K562 (cell line): Measurements from ENCODE around the gene MYO15B. TPM values are rescaled to one million over a fixed set of nuclear protein-coding genes. Genes with fewer than 3 reads are reported as not detected.

Experiments
- CREB5 ChIP-seq: fragments of 250-450 bp; sonication (Bioruptor Pico); IDR thresholded peaks from 2 replicates; pipeline ENCODE4 v1.5.0; 2020; ENCODE audit warnings: mild to moderate bottlenecking
- GABPB1 ChIP-seq: sonication (generic); formaldehyde crosslinking; IDR thresholded peaks from 2 replicates; pipeline ENCODE4 v1.8.0; 2022; ENCODE audit warnings: mild to moderate bottlenecking, missing genetic modification reagents
- HDGF ChIP-seq: fragments of 450-650 bp; IDR thresholded peaks from 2 replicates; pipeline ENCODE4 v1.6.1; 2016
- HES1 ChIP-seq: fragments of 450-650 bp; IDR thresholded peaks from 2 replicates; pipeline ENCODE4 v1.6.1; 2016; ENCODE audit warnings: low read depth, mild to moderate bottlenecking, moderate library complexity
- KDM2B ChIP-seq: fragments of 250-450 bp; sonication (Bioruptor Pico); IDR thresholded peaks from 2 replicates; pipeline ENCODE4 v1.8.0; 2021; ENCODE audit warnings: mild to moderate bottlenecking, moderate library complexity
- MCM5 ChIP-seq: fragments of 450-650 bp; IDR thresholded peaks from 2 replicates; pipeline ENCODE4 v1.6.1; 2016; ENCODE audit warnings: low read depth
- POLR2B ChIP-seq: fragments of 450-650 bp; IDR thresholded peaks from 2 replicates; pipeline ENCODE4 v1.6.1; 2018; ENCODE audit warnings: low read depth; ENCODE audit not compliant: partially characterized antibody
- PRDM10 ChIP-seq: fragments of 450-650 bp; IDR thresholded peaks from 2 replicates; pipeline ENCODE4 v1.6.1; 2018; ENCODE audit not compliant: partially characterized antibody
- RBM15 ChIP-seq: fragments of 200-400 bp; formaldehyde crosslinking; IDR thresholded peaks from 2 replicates; pipeline ENCODE4 v1.6.1; 2018; ENCODE audit warnings: mild to moderate bottlenecking, low read length, moderate library complexity; ENCODE audit not compliant: insufficient read depth
- SMC3 ChIP-seq: conservative IDR thresholded peaks from 2 replicates; pipeline ENCODE4 v1.6.1; 2011; ENCODE audit warnings: low read depth, low read length, improper control_type of control experiment; ENCODE audit not compliant: insufficient read depth
- SNIP1 ChIP-seq: fragments of 450-650 bp; IDR thresholded peaks from 2 replicates; pipeline ENCODE4 v1.7.1; 2017; ENCODE audit warnings: low read depth, mild to moderate bottlenecking
- TFAP4 ChIP-seq: sonication (generic); formaldehyde crosslinking; IDR thresholded peaks from 2 replicates; pipeline ENCODE4 v1.8.0; 2022; ENCODE audit warnings: missing genetic modification reagents, mild to moderate bottlenecking, moderate library complexity, borderline replicate concordance
- U2AF2 ChIP-seq: fragments of 200-400 bp; formaldehyde crosslinking; optimal IDR thresholded peaks from 2 replicates; pipeline ENCODE3; 2017; ENCODE audit warnings: low read depth, mild to moderate bottlenecking, low read length
- ZFX ChIP-seq: sonication (generic); formaldehyde crosslinking; IDR thresholded peaks from 2 replicates; pipeline ENCODE4 v1.8.0; 2022; ENCODE audit warnings: mild to moderate bottlenecking, missing genetic modification reagents, moderate library complexity
- ZNF175 ChIP-seq: fragments of 200-800 bp; sonication (Bioruptor generic); IDR thresholded peaks from 2 replicates; pipeline ENCODE4 v1.6.1; 2016; ENCODE audit warnings: low read depth, mild to moderate bottlenecking, missing genetic modification characterization, missing compliant biosample characterization
- ZNF592 ChIP-seq: fragments of 450-650 bp; IDR thresholded peaks from 2 replicates; pipeline ENCODE4 v1.6.1; 2017; ENCODE audit warnings: antibody characterized with exemption, mild to moderate bottlenecking
- polyA plus RNA-seq, 8 experiments: library from polyadenylated mRNA; depleted of rRNA in 4 of 8; stranded (reverse) in 5 of 8; unstranded in 3 of 8; fragments of >200 nt; fragmentation: Nextera tagmentation in 2 of 8; fragmentation: Illumina TruSeq in 1 of 8; extraction: Ambion mirVana in 2 of 8; extraction: Trizol in 1 of 8; gene quantifications; 2 replicates each; pipeline versions ENCODE4 v1.2.1 to v1.2.3, GENCODE V29; 2011 to 2014; ENCODE audit warnings: inconsistent platforms in 1 of 8, missing spikeins in 1 of 8
- total RNA-seq, 7 experiments: library from RNA; depleted of rRNA in 6 of 7; stranded (reverse); fragments of >200 nt in 6 of 7; fragmentation: Illumina TruSeq in 2 of 7; extraction: Trizol in 2 of 7; gene quantifications; 2 replicates each; pipeline versions ENCODE4 v1.2.1 to v1.2.3, GENCODE V29; 2011 to 2021; ENCODE audit warnings: low replicate concordance in 1 of 7

MYO15B gene
- total and polyA plus RNA-seq, 9 of the 15 experiments (the other 6 are each of a cell fraction or from before 2014, with no cell fraction given), result 0.05 to 3.1 (median 0.83) TPM; not detected in 2

GRCh38 chr17:75632863-75633485, 45.4 kb downstream of the MYO15B start, which contains the start of gene SMIM5 (continued):
- TF ChIP-seq GABPB1 (peak; percentile 23; the same call in 1 of the 2 replicates), HDGF (no peak), POLR2B (no peak), ZNF592 (peak; percentile 41; the same call in 1 of the 2 replicates), ZFX (CRISPR knock-in tag) (no peak), KDM2B (CRISPR knock-in tag) (no peak), SMC3 (peak; percentile 76), PRDM10 (peak; percentile 66), ZNF175 (CRISPR knock-in tag) (no peak), TFAP4 (CRISPR knock-in tag) (peak; percentile 38; the same call in 1 of the 2 replicates), RBM15 (no peak), MCM5 (no peak), U2AF2 (no peak), CREB5 (CRISPR knock-in tag) (no peak), HES1 (no peak), SNIP1 (no peak)
